CD4-positive, alpha-beta T cell (primary cell): Measurements from ENCODE around the gene NMNAT2. TPM values are rescaled to one million over a fixed set of nuclear protein-coding genes. Genes with fewer than 3 reads are reported as not detected.

ENCODE experiments used
- ATAC-seq: fragments of 200-7000 bp; cut with Tn5 transposase; one replicate; pipeline ENCODE4 v1.10.0; 2022; ENCODE audit warnings: mild to moderate bottlenecking; ENCODE audit not compliant: poor library complexity
- CTCF ChIA-PET: fragments of 350-600 bp; sonication (Branson Sonifier 250); formaldehyde crosslinking; loops from one replicate; lab custom pipeline; 2021; ENCODE audit warnings: antibody characterized with exemption, inconsistent platforms; lab: Charles Lee
- POLR2A ChIA-PET: fragments of 350-600 bp; sonication (Branson Sonifier 250); formaldehyde crosslinking; loops from one replicate; lab custom pipeline; 2021; ENCODE audit warnings: antibody characterized with exemption, inconsistent platforms; lab: Charles Lee
- DNase-seq, 14 experiments: peaks; one replicate each; pipeline ENCODE4 v3.0.0-alpha.2; 2013 to 2020; ENCODE audit warnings: mixed read lengths in 2 of 14
- H3K27ac ChIP-seq, 2 donors: one replicate each; pipeline versions ENCODE4 v1.5.1 to v1.7.0; 2013; ENCODE audit warnings: low read length in 2 of 2, low read depth in 1 of 2, mild to moderate bottlenecking in 1 of 2
- H3K27me3 ChIP-seq, 2 experiments: 1 replicate in 1 of 2; 2 replicates in 1 of 2; pipeline versions ENCODE4 v1.6.1 to v1.7.0; 2013; ENCODE audit warnings: low read length in 2 of 2, control low read depth in 1 of 2, mild to moderate bottlenecking in 1 of 2, moderate library complexity in 1 of 2; ENCODE audit not compliant: insufficient read depth in 2 of 2, control insufficient read depth in 1 of 2
- H3K36me3 ChIP-seq: one replicate; pipeline ENCODE4 v1.6.1; 2013; ENCODE audit warnings: low read length, control low read depth; ENCODE audit not compliant: insufficient read depth
- H3K4me1 ChIP-seq: one replicate; pipeline ENCODE4 v1.6.1; 2013; ENCODE audit warnings: low read length, control low read depth; ENCODE audit not compliant: insufficient read depth
- H3K4me3 ChIP-seq: one replicate; pipeline ENCODE4 v1.5.1; 2013; ENCODE audit warnings: mild to moderate bottlenecking, low read length, moderate library complexity
- H3K9me3 ChIP-seq, 2 experiments: 1 replicate in 1 of 2; 2 replicates in 1 of 2; pipeline versions ENCODE4 v1.6.1 to v1.7.0; 2013; ENCODE audit warnings: low read length in 2 of 2, mild to moderate bottlenecking in 2 of 2, control low read depth in 1 of 2, moderate library complexity in 1 of 2; ENCODE audit not compliant: control insufficient read depth in 1 of 2, insufficient read depth in 1 of 2
- H3K27ac Mint-ChIP-seq: one replicate; pipeline ENCODE4 v1.8.0; 2020; ENCODE audit warnings: mixed read lengths
- H3K27me3 Mint-ChIP-seq: one replicate; pipeline ENCODE4 v1.8.0; 2021; ENCODE audit warnings: mixed read lengths
- H3K36me3 Mint-ChIP-seq: one replicate; pipeline ENCODE4 v1.8.0; 2021; ENCODE audit warnings: low read depth, mixed read lengths
- H3K4me1 Mint-ChIP-seq: one replicate; pipeline ENCODE4 v1.8.0; 2021; ENCODE audit warnings: low read depth, mixed read lengths
- H3K4me3 Mint-ChIP-seq: one replicate; pipeline ENCODE4 v1.8.0; 2020; ENCODE audit warnings: mild to moderate bottlenecking, mixed read lengths
- H3K9me3 Mint-ChIP-seq: one replicate; pipeline ENCODE4 v1.8.0; 2020; ENCODE audit warnings: mixed read lengths
- CTCF ChIP-seq: fragments of 200-600 bp; IDR thresholded peaks from one replicate; pipeline ENCODE4 v1.8.0; 2022; ENCODE audit warnings: antibody characterized with exemption, mild to moderate bottlenecking
- intact Hi-C, 2 experiments: fragments of 100-400 bp; cut with DNase I in 1 of 2; cut with micrococcal nuclease in 1 of 2; formaldehyde crosslinking; loops; one replicate each; pipeline versions ENCODE4 v1.15.1 to v1.9.0; 2023 to 2025; cut with DNase I, micrococcal nuclease
- total RNA-seq, 174 experiments: library from RNA in 2 of 174; stranded (reverse) in 2 of 174; gene quantifications; one replicate each; pipeline ENCODE4 v1.2.3 and lab custom pipeline; 2021 to 2026

Gene NMNAT2
- total RNA-seq, 2 experiments from 2014 or later, result not detected

GRCh38 chr1:183306317-183307042, 111.7 kb downstream of the NMNAT2 start:
- H3K36me3 Mint-ChIP-seq, result no peaks in the 10 kb centered on the region
- H3K27ac Mint-ChIP-seq, result no peak overlapping the region

GRCh38 chr1:183304440-183305107, 113.6 kb downstream of the NMNAT2 start:
- Histone ChIP-seq H3K27ac (no peak overlapping the region), H3K36me3 (no peaks in the 10 kb centered on the region), H3K4me3 (no peak overlapping the region), H3K9me3 (no peaks in the 10 kb centered on the region), H3K4me1 (no peaks in the 10 kb centered on the region), H3K27me3 (peaks cover 2 to 5% of the 10 kb centered on the region in 2 experiments)
- no peaks in the 10 kb centered on the region for H3K9me3 Mint-ChIP-seq
- no peak for TF ChIP-seq CTCF
- CTCF ChIA-PET, result interaction anchor here (1.5 kb wide), 1 partner anchor 8 kb away, joined by 3 read pairs; no protein-coding TSS in a partner anchor
- H3K27me3 Mint-ChIP-seq, result peaks cover 11% of the 10 kb centered on the region
- H3K4me1 Mint-ChIP-seq, result no peaks in the 10 kb centered on the region
- POLR2A ChIA-PET, result no interaction called here
- no peak overlapping the region for H3K4me3 Mint-ChIP-seq
- no peak overlapping the region for H3K27ac Mint-ChIP-seq
- no peaks in the 10 kb centered on the region for H3K36me3 Mint-ChIP-seq
- ATAC-seq, result no peak
- intact Hi-C loops, result no loop called here
- no peak for DNase-seq

More at GRCh38 chr1:183306317-183307042, 111.7 kb downstream of the NMNAT2 start:
- Mint-ChIP-seq H3K4me1 (no peaks in the 10 kb centered on the region), H3K4me3 (no peak overlapping the region), H3K27me3 (peaks cover 9% of the 10 kb centered on the region), H3K9me3 (no peaks in the 10 kb centered on the region)
- Histone ChIP-seq H3K36me3 (no peaks in the 10 kb centered on the region), H3K27me3 (peaks cover 2 to 5% of the 10 kb centered on the region in 2 experiments), H3K9me3 (no peaks in the 10 kb centered on the region), H3K4me1 (no peaks in the 10 kb centered on the region), H3K27ac (no peak overlapping the region), H3K4me3 (no peak overlapping the region)
- DNase-seq, result no peak
- no peak for ATAC-seq
- ChIA-PET CTCF (no interaction called here), POLR2A (no interaction called here)
- peak; percentile 21 for TF ChIP-seq CTCF
- intact Hi-C loops, result no loop called here

- Mint-ChIP-seq H3K36me3 (no peaks in the 10 kb centered on the region), H3K27ac (no peak overlapping the region), H3K4me1 (no peaks in the 10 kb centered on the region), H3K9me3 (no peaks in the 10 kb centered on the region), H3K4me3 (no peak overlapping the region), H3K27me3 (peaks cover 13% of the 10 kb centered on the region)
- ChIA-PET POLR2A (no interaction called here), CTCF (interaction anchor here (1.5 kb wide), 1 partner anchor 9 kb away, joined by 3 read pairs; no protein-coding TSS in a partner anchor)
- Histone ChIP-seq H3K4me3 (no peak overlapping the region), H3K27me3 (peaks cover 2 to 5% of the 10 kb centered on the region in 2 experiments), H3K36me3 (no peaks in the 10 kb centered on the region), H3K9me3 (no peaks in the 10 kb centered on the region), H3K4me1 (no peaks in the 10 kb centered on the region), H3K27ac (no peak overlapping the region)
- DNase-seq (no peak), ATAC-seq (no peak)
- no peak for TF ChIP-seq CTCF
- intact Hi-C loops, result no loop called here
These were observed 114.3 kb downstream of the NMNAT2 start for GRCh38 chr1:183303901-183304300.
